Breast epithelium (tissue), 3 donors: Measurements from ENCODE around the gene CYTH4.

Source experiments
- CTCF ChIP-seq, 3 donors: fragments of 450-650 bp; IDR thresholded peaks; one replicate each; pipeline ENCODE4 v1.5.1; 2016 to 2017; ENCODE audit warnings: antibody characterized with exemption in 3 of 3, mild to moderate bottlenecking in 3 of 3, moderate library complexity in 3 of 3
- POLR2A ChIP-seq: fragments of 450-650 bp; IDR thresholded peaks from one replicate; pipeline ENCODE4 v1.6.1; 2016; ENCODE audit warnings: antibody characterized with exemption, mild to moderate bottlenecking, moderate library complexity

- no peak for TF ChIP-seq CTCF (IDR thresholded peaks at IDR 0.05)
- TF ChIP-seq POLR2A: no peak
These were observed 61.8 kb downstream of the CYTH4 start for GRCh38 chr22:37343863-37344734.
